Progenitor cell of endocrine pancreas (in vitro differentiated cells): Measurements from ENCODE around the gene ADK. TPM values are rescaled to one million over a fixed set of nuclear protein-coding genes. Genes with fewer than 3 reads are reported as not detected.

Experiments used
- DNase-seq: peaks from one replicate; pipeline ENCODE4 v3.0.0; 2021; ENCODE audit warnings: low spot score; ENCODE audit not compliant: unreplicated experiment
- H3K27ac Mint-ChIP-seq: 2 replicates; pipeline ENCODE4 v1.8.0; 2021; ENCODE audit warnings: mild to moderate bottlenecking, moderate library complexity, mixed read lengths
- H3K27me3 Mint-ChIP-seq: 2 replicates; pipeline ENCODE4 v1.8.0; 2021; ENCODE audit warnings: mixed read lengths
- H3K36me3 Mint-ChIP-seq: 2 replicates; pipeline ENCODE4 v1.8.0; 2022; ENCODE audit warnings: mixed read lengths; ENCODE audit not compliant: insufficient read depth
- H3K4me1 Mint-ChIP-seq: 2 replicates; pipeline ENCODE4 v1.8.0; 2021; ENCODE audit warnings: low read depth, mixed read lengths
- H3K4me3 Mint-ChIP-seq: 2 replicates; pipeline ENCODE4 v1.8.0; 2021; ENCODE audit warnings: low read depth, mild to moderate bottlenecking, moderate library complexity, mixed read lengths
- H3K9me3 Mint-ChIP-seq: 2 replicates; pipeline ENCODE4 v1.8.0; 2021; ENCODE audit warnings: low read depth, mixed read lengths
- total RNA-seq: library from RNA; stranded (reverse); gene quantifications from 2 replicates; pipeline ENCODE4 v1.2.1, GENCODE V29; 2021
- TF ChIP-seq, protein P1 (sequence below): fragments of 200-600 bp; sonication (generic); IDR thresholded peaks from one replicate; pipeline ENCODE4 v1.5.0; 2021; ENCODE audit warnings: antibody characterized with exemption, mild to moderate bottlenecking; ENCODE audit not compliant: unreplicated experiment

ADK gene
- total RNA-seq, 1 donor from 2014 or later = 20.7 TPM

DNA sequence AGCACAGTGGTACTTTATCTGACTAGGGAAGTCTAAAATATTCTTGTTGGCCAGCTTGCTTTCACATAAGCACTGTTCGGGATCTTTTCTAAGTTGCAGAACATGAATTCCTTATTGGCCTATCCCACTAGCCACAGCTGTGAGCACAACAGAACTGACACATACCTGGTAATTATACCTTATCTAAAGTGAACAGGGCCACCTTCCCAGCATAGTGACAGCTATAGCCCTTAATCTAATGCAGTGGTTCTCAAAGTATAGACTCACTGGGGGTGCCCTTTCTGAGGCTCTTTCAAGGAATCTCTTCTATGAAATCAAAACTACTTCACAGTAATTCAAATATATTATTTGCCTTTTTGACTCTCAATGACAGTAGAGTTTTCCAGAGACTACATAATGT is 490.6 kb downstream of the ADK start:
- Mint-ChIP-seq H3K4me3 (no peak overlapping the region), H3K27me3 (no peaks in the 10 kb centered on the region), H3K36me3 (peaks cover 6% of the 10 kb centered on the region), H3K4me1 (no peaks in the 10 kb centered on the region), H3K27ac (no peak overlapping the region), H3K9me3 (peaks cover 7% of the 10 kb centered on the region)
- TF ChIP-seq, protein P1, sequence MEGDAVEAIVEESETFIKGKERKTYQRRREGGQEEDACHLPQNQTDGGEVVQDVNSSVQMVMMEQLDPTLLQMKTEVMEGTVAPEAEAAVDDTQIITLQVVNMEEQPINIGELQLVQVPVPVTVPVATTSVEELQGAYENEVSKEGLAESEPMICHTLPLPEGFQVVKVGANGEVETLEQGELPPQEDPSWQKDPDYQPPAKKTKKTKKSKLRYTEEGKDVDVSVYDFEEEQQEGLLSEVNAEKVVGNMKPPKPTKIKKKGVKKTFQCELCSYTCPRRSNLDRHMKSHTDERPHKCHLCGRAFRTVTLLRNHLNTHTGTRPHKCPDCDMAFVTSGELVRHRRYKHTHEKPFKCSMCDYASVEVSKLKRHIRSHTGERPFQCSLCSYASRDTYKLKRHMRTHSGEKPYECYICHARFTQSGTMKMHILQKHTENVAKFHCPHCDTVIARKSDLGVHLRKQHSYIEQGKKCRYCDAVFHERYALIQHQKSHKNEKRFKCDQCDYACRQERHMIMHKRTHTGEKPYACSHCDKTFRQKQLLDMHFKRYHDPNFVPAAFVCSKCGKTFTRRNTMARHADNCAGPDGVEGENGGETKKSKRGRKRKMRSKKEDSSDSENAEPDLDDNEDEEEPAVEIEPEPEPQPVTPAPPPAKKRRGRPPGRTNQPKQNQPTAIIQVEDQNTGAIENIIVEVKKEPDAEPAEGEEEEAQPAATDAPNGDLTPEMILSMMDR = no peak
- DNase-seq = no peak

DNA sequence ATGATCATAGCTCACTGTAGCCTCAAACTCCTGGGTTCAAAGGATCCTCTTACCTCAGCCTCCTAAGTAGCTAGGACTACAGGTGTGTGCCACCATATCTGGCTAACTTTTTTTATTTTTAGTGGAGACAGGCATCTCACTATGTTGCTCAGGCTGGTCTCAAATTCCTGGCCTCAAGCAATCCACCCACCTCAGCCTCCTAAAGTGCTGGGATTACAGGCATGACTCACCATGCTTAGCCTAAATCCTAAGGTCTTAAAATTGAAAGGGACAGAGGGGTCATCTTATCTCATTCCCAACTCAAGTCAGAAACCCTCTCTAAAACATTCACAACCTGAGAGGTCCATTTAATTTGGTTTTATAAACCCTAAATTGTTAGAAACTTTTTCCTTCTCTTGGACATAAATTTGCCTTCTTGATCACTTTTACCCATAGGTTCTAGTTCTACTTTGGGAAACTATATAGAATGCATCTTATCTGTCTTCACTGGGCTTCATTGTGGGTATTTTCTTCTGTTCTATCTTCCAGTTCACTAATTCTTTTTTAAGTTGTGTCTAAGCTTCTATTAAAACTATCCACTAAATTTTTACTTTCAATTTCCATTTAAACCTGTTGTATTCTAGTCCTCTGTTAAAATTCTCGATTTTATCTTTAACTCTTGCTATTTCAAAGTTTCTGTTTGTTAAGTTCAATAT is 492.0 kb downstream of the ADK start:
- Mint-ChIP-seq H3K4me1 (no peaks in the 10 kb centered on the region), H3K36me3 (peaks cover 6% of the 10 kb centered on the region), H3K27ac (no peak overlapping the region), H3K27me3 (no peaks in the 10 kb centered on the region), H3K9me3 (peaks cover 7% of the 10 kb centered on the region), H3K4me3 (no peak overlapping the region)
- no peak for DNase-seq
- TF ChIP-seq, protein P1 = no peak

GRCh38 chr10:74643596-74643975 is 492.6 kb downstream of the ADK start:
- no peak overlapping the region for H3K27ac Mint-ChIP-seq
- H3K4me3 Mint-ChIP-seq = no peak overlapping the region
- TF ChIP-seq, protein P1 = no peak

DNA sequence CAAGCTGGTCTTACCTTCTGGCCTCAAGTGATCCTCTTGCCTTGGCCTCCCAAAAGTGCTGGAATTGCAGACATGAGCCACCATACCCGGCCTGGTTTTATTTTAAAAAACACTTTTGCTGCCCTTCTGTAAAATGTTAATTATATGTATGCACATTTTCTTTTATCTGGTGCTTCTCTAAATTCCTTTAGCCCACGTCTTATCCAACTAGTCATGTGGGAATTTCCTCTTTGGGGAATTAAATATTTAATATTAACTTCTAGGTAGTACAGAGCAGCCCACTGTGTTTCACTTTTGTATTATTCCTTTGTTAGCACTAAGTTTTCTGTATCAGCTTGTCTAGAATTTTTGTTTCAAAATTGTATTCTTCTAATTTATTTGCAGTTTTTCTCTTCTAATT is 493.7 kb downstream of the ADK start:
- Mint-ChIP-seq H3K36me3 (peaks cover 8% of the 10 kb centered on the region), H3K27ac (no peak overlapping the region), H3K27me3 (no peaks in the 10 kb centered on the region), H3K4me1 (no peaks in the 10 kb centered on the region), H3K4me3 (no peak overlapping the region), H3K9me3 (peaks cover 7% of the 10 kb centered on the region)
- TF ChIP-seq, protein P1 = no peak
- no peak for DNase-seq

More at GRCh38 chr10:74643596-74643975, 492.6 kb downstream of the ADK start:
- Mint-ChIP-seq H3K36me3 (peaks cover 6% of the 10 kb centered on the region), H3K9me3 (peaks cover 7% of the 10 kb centered on the region), H3K4me1 (no peaks in the 10 kb centered on the region), H3K27me3 (no peaks in the 10 kb centered on the region)
- DNase-seq = no peak

- Mint-ChIP-seq H3K27me3 (no peaks in the 10 kb centered on the region), H3K4me1 (no peaks in the 10 kb centered on the region), H3K27ac (no peak overlapping the region), H3K9me3 (peaks cover 7% of the 10 kb centered on the region), H3K36me3 (peaks cover 8% of the 10 kb centered on the region), H3K4me3 (no peak overlapping the region)
- no peak for DNase-seq
- TF ChIP-seq, protein P1 = no peak
Measured at GRCh38 chr10:74645692-74646091, 494.7 kb downstream of the ADK start.
